NCI-H2081 (cell line): Measurements from ENCODE around the gene FAM20A.

ENCODE experiments used
- DNase-seq, 2 experiments: peaks; one replicate each; lab custom pipeline; 2025; lab: John Stamatoyannopoulos, UW

The FAM20A gene

DNA sequence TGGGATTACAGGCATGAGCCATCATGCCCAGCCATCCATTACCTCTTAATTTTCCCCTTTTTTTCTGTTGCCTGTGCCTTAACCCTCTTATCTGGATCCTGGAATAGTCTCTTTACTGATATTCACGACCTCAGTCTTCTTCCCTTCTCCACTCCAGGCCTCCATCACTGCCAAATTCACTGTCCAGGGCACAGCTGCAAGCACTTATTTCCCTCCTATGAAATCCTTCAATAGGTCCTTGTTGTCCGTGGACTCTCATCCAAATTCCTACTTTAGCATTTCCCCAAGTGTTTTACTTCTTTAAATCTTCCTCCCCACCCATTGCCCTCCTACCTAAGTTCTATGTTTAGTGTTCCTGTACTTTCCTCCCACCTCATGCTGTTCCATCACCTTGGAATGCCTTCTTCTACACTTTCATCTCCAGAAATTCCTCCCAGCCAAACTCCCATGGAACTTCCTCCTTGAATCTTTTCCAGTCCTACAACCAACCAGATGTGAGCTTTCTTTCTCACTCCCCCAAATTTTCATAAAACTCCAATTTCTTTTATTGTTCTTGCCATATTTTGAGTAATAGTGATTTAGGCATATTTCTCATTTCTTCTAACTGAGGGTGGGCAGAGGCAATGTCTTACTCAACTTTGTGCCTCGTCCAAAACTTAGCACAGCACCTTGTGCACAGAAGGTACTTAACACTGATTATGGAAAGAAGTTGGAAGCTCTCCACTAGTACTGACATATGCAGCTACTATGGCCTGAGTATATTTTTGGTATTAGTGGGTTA lies 35.3 kb downstream of the FAM20A start:
- DNase-seq = no peak

DNA sequence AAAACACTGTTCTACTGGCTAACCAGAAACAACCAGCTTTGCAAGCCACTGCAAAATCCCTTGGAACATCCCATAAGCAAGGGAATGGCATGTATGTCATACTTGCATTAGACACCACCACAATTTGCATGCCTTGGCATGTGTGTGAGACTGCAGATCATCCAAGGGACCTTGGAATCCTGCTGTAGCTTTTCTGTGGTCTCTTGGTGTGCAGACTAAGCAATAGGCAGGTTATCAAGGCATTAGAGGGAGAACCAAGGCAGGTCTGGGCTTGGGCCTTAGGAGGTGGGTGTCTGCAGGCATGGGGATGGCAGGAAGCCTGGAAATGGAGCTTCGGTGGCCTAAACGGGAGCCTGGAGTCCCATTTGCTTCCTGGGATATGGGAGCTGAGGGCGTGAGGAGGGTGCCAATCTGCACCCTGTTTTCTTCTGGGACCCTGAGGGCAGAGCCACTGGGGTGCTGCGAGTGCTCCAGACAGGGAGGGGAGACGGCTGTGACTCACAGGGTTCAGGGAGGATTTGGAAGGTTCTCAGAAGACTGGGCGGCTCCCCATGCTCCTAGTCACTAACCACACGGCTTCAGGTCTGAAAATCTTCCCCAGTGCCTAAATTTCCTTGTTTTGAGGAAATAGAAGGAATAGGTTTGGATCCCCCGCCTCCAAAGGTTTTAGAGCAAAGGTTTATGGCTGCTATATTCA lies 36.6 kb downstream of the FAM20A start:
- no peak for DNase-seq

DNA sequence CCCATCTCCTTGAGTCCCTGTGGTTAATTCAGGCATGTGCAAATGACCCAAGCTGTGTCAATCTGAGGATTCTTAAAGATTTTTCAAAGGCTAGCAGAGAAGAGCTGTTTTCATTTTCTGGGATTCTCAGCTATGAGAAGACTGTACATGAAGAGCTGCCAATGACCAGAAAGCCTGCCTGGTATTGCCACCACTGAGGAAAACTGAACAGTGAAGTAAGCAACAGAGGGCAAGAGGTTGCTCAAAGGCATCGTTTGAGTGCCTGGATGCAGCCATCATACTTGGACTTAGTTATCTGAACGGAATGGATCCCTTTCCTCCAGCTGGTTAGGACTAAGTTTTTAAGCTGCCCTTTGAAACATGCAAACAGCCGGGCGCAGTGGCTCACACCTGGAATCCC lies 38.4 kb downstream of the FAM20A start:
- no peak for DNase-seq

DNA sequence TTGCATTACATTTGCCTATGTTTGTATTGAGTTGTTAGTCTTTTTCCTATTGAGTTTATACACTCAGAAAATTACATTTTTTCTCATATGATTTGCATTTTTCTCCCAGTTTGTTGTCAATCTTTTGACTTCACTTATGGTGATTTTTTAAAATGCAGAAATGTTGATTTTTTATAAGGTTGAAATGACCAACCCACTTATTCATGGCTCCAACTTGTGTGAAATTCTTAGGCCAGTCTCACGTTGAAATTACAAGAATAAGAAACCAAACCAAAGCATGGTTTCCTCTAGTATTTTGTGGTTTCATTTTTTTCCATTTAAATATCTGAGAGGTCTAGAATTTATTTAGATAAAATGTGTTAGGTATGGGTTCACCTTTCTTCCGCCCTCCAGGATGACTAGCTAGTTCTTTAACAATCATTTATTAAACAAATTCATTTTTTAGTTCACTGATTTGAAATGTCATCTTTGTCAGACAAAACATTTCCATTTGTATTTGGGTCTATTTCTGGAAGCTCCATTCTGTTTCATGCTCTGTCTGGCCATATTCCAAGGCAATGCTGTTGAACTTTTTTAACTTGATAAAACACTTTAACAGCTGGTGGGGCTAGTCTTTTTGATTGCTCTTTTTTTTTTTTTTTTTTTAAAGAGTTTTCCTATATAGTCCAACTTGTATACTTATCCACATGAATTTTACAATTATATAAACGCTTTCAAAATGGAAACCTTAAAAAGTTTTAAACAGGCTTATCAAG lies 40.0 kb downstream of the FAM20A start:
- no peak for DNase-seq

DNA sequence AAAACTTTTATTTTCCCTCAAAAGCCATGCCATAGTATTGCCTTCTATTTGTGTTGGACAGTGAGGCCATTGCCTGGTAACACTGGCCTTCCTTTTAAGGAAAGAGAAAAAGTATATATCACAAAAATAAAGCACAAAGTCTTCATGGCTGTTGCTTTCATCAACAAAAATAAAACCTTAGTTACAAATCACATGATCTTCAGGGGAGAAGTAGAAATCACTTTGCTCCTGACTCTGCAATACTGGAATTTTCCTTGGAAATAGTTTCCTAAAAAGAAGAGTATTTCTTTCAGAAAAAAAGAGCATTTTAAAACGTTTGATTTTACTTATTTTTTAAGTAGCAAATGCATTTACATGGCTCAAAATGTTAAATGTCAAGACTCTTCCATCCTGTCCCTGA lies 41.9 kb downstream of the FAM20A start:
- DNase-seq = no peak

DNA sequence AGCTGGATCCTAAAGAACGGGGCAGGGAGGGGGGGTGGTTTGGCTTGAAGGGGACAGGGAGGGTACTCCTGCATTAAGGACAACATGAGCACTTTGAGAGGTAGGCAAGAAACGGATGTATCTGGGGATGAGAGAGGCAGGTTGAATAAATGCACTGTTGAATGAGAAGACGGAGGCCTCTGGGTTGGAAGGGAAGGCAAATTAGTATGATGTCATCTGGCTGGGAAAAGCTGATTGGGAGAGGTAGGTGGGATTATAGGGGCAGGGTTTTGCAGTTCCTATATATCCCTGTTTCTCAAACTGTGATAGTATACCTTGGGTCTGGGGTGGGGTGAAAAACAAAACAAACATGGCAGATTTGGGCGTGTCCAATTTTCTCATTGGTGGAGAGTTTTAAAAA lies 44.6 kb downstream of the FAM20A start:
- no peak for DNase-seq

DNA sequence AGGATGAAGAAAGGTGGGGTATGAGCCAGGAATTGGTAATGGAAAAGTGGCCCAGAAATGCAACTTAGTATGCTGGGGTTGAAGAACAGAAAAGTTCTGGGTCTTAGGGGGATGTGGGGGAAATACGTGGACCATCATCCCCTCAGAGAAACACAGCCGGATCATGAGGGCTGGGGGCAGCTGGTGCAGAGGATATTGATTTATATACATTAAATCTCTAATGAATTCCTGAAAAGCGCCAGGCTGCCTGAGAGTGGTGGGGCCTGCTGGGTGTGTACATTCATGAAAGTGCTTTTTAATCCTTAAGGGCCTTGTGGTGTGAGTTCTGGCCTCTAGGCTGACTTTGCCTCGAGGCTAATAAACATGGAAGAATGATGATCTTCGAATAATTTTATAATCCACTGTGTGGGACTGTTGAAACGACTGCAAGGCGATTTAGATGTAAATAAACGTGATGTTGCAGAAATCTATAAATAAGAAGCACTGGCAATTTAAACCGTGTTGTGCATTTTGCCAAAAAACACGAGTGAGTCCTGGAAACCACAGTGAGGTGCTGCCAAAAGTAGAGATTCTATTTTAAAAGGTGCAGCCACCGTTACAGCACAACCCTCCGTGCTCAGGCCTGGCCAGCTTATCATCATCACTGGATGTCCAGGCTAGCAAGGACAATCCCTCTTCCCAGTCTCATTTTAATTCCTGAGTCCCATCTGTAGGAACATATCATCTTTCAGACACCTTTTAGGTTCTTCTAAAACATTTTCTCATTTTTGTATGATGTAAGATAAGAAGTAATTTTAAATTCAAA lies 56.9 kb downstream of the FAM20A start:
- DNase-seq = no peak

DNA sequence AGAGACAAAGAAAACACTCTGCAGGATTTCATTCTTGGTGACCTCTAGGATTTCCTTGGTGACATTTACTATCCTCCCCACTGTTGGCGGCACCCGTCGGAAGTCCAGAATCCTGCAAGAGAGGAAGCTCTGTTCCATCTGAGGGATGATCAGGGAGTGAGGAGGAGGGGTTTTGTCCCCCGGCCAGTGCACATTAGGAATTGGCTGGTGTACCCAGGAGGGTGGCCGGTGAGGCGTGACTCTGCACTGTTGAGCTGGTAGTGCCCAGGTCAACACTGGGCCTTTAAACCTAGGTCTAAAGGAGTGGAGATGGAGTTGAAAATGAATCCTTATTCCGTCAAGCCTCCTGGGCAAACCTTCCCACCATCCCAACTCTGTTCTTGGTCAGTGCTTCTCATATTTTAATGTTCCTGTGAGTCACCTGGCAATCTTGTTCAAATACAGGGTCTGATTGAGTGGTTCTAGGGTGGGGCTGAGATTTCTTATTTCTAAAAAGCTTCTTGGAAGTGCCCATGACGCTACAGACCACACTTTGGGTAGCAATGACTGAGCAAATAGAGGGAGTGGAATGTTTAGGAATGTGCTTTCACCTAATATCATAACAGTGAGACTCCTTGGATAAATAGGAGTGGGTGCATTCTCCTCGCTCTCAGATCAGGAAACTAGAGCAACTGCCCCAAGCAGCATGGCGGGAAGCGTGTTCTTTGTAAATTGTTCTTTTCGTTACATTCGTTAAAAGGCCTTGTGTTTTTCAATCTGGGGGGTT lies 58.3 kb downstream of the FAM20A start:
- no peak for DNase-seq

DNA sequence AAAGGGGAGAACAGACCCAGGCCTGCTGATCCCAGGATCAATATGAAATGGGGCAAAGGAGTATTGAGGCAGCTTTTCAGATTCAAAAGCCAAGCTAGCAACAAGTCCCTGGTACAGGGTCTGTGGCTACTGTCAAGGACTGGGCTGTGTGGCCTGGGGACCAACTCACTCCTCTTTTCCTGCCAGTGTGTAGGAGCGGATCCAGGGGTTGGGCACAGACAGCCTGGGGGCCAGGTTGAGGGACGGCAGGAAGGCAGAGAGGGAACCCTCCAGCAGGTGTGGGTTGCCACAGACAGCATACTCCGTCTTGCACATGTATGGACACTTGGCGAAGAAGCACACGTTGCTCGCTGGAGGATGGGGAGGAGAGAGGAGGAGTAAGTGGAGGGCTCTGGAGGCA lies 59.4 kb downstream of the FAM20A start:
- no peak for DNase-seq

DNA sequence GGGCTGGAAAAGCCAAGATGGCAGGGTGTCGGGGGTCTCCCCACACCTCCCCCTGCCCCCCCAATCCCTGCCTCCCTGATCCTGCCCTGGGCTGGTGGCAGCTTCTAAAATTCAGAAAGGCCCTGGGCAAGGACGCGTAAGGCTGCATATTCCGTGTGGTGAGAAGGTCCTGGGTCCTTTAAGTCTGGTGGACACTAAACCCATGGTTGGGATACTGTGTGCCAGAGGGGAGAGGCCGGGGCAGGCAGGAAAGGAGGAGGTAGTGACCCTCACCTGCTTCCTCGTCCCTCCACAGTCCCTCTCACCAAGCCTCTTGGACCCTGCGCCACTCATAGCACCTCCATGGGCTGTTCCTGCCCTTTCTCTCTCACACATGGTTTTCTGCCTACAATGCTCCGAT lies 60.2 kb downstream of the FAM20A start:
- DNase-seq = no peak

DNA sequence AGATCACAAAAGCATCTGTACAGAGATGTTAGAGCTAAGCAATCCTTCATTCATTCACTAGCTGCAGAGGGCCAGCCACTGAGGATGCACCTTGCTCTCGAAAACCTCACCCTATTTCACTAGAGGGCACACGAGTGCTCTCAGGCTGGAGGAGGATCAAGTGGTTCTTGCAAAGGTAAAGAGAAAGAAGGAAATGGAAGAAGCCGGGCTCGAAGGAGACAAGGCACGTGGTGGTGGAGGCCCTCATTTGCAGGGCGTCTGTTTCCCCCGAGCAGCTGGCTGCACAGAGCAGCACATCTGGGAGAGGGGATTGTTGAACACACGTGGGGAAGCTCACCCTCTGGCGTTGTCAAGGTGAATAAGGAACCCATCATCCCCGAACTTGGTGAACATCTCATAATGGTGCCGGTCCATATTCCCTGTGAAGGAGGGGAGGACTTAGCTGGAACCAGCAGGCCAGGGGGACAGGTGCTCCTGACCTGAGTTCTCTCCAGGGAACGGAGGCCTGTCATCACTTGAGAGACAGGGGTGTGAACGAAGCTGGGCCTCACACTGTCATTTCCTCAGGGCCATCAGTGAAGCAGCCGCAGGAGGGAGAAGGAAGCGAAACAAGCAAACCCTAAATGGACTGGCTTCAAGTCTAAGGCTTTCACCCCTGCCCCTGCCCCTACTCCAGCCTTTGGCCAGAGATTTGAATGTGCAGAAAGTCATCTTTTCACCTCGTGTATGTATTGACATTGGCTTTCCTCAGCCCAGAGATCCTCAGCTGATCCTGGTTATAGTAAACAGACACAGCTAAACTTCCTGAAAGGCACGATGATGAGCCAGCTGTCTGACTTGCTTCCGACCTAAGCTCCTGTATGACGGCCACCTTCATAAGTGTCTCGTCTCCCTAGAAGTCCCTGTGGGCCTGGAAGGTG lies 61.4 kb downstream of the FAM20A start:
- DNase-seq = no peak

DNA sequence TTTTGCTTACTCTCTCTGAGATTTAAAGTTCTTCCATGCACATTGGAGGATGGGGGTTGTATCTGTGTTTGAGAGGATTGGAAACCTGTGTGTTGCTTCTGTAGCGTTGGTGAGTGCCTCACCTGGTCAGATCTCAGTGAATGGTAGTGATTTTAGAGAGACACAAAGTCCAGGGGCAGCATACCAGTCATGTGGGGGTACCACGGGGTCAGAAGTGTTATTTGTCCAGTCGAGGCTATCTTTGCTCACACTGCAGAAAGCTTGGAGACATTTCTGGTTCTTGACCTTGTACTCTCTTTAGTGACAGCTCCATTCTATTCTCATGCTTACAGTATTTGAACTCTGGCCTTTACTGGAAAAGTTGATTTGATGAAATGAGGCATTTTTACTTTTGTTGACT lies 65.2 kb downstream of the FAM20A start:
- no peak for DNase-seq

DNA sequence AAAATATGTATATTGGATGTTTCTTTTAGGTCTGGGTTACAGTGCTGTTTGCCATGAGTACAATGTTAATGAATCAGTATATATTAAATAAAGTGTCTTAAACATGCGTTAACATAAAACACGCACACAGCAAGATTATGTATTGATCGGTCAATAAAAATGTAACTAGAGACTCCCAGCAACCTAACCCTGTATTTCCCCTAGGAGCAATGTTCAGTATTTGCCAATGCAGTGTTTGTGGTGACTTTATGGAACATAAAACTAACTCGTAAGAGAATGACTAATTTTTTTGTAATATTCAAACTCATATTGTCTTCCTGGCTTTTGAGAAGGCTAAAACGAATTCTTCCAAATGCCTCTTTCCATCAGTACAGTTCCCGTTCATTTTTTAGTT lies 66.5 kb downstream of the FAM20A start:
- no peak for DNase-seq

DNA sequence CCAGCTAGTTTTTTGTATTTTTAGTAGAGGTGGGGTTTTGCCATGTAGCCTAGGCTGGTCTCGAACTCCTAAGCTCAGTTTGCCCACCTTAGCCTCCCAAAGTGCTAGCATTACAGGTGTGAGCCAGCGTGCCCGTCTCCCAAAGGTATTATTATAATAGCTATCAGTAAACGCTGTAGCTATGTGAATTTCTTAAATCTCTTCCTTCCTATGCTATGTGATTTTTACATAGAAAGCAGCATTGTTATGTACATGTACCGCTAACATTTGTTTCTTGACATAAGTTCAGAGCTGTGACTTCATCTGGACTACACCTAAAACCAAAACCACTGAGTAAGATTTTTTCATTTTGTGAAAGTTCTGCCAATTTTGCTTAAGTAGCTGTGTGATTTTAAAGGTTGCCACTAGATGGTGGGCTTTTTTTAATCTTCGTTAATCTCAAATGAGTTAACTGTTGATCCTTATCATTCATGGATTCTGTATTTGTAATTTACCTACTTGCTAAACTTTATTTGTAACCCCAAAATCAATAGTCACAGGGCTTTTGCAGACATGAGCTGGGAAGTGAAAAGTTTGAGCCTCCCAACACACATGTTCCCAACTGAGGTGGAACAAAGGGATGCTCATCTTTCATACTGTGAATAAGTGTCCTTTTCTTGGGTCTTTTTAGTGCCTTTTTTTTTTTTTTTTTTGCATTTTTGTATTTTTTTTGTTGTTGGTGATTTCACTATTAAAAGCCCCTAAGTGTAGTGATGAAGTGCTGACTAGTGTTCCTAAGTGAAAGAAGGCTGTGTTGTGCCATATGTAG lies 67.1 kb downstream of the FAM20A start:
- DNase-seq = peak in 1 of 2 experiments; percentile 15

DNA sequence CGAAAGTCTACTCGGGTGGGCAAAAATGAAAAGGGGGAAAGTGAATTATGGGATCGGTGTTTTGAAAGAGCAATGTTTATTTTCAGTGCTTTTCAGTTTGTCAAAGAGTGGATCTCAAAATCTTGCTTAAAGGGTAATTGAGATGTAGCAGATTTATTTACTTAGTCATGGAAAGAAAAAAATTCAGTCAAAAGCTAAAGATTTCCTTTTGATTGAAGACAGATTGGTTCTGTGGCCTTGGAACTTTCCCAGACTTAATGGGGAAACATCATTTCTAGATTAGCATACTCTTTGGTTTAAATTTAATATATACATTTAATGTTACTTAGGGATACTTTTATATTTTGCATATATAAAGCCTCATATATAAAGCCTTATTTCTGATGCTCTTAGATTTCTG lies 68.3 kb downstream of the FAM20A start:
- no peak for DNase-seq

DNA sequence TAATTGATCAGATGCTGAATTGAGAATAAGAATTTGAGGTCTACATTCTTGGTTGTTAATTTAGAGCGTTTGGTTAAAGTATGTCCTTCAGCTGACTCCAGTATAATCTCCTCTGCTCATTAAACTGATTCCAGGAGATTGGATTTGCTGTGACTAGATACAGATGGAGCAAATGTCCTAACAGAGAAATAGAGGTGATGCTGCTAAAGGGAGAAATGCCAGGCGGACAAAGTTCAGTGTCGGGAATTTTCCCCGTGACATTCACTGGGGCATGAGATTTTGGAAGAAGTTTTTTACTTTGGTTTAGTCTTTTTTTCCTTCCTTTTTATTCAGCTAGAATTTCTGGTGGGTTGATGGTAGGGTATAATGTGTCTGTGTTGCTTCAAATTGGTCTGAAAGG lies 69.9 kb downstream of the FAM20A start:
- no peak for DNase-seq

DNA sequence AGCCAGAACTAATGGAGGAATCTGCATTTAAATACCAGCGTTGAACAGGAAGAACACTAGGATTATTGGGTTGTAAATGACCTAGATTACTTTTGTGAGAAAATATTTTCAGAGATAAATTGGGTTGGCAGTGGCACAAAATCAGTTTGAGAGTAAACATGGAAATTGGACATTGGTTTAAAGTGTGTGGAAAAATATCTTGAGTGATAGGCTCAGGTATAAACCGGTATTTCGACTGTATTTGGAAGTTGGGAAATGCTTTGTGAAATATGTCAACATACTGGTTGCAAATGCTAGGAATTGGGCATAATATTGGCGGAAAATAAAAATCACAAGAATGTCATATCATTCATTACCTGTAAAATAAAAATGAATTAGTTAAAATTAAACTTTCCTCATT lies 73.9 kb downstream of the FAM20A start:
- no peak for DNase-seq

DNA sequence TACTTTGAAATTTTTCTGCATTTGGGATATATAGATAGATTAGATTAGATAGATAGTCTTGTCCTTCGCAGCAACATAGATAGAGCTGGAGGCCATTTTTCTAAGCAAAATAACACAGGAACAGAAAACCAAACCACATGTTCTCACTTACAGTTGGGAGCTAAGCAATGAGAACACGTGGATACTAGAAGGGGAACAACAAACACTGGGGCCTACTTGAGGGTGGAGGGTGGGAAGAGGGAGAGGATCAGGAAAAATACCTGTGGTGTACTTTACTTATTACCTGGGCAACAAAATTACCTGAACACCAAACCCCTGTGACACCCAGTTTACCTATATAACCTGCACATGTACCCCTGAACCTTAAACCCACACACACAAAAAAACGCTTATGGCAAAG lies 74.6 kb downstream of the FAM20A start:
- DNase-seq = no peak

DNA sequence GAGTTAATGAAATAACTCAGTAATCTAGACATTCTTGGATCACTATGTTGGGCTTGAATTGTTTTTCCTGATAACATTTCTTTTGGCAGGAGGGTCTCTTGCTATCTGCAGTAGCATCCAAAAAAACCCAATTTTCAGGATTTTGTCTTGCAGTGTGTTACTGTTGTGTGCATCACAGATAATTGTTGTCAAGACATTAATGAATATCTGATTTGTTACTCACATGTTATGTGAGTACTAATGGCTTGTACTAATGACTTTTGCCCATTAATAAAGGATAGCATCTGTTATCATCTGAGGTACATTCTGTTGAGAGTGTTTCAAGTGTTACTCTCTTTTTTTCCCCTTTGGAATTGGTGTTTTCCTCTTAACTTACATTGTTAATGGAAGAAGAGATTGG lies 78.9 kb downstream of the FAM20A start:
- DNase-seq = no peak

DNA sequence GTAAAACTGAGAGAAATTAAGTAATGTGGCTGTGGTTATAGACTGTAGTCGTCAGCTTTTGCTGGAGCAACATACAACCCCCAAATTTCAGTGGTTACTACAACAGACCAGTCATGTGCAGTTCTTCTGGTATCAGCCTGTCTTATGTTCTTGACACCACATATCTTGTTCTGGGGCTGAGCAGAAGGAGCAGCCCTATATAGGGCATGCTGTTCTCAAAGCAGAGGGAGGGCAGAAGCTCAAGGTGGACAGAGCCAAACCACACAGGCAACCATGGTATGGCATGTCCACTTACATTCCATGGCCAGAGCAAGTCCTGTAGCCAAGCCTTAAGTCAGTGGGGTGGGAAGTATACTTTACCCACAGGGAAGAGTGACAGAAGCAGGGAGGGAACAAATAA lies 81.3 kb downstream of the FAM20A start:
- DNase-seq = no peak
